MM.1S (cell line): ENCODE data around the gene HSBP1L1.

Experiments used
- DNase-seq: peaks from one replicate; pipeline ENCODE4 v3.0.0-alpha.2; 2015
- H2AFZ ChIP-seq: fragments of 300-600 bp; sonication (generic); 2 replicates; pipeline ENCODE4 v1.6.0; 2016; ENCODE audit warnings: antibody characterized with exemption, low read length
- H3F3A ChIP-seq: fragments of 300-600 bp; sonication (generic); 2 replicates; pipeline ENCODE4 v1.6.1; 2016; ENCODE audit warnings: mild to moderate bottlenecking, antibody characterized with exemption, low read length, moderate library complexity, mixed read lengths; ENCODE audit not compliant: insufficient read depth
- H3K27ac ChIP-seq: fragments of 300-600 bp; sonication (generic); 2 replicates; pipeline ENCODE4 v1.5.1; 2016; ENCODE audit warnings: mild to moderate bottlenecking, low read length
- H3K27me3 ChIP-seq: fragments of 300-600 bp; sonication (generic); replicated peaks from 2 replicates; pipeline ENCODE4 v1.6.0; 2016; ENCODE audit warnings: low read length; ENCODE audit not compliant: insufficient read depth
- H3K36me3 ChIP-seq: fragments of 300-600 bp; sonication (generic); replicated peaks from 2 replicates; pipeline ENCODE4 v1.6.1; 2016; ENCODE audit warnings: mild to moderate bottlenecking, low read length, mixed read lengths; ENCODE audit not compliant: insufficient read depth
- H3K4me1 ChIP-seq: fragments of 300-600 bp; sonication (generic); 2 replicates; pipeline ENCODE4 v1.6.1; 2016; ENCODE audit warnings: low read length, mixed read lengths
- H3K4me2 ChIP-seq: fragments of 300-600 bp; sonication (generic); 2 replicates; pipeline ENCODE4 v1.6.0; 2016; ENCODE audit warnings: low read depth, low read length
- H3K4me3 ChIP-seq: fragments of 300-600 bp; sonication (generic); 2 replicates; pipeline ENCODE4 v1.5.1; 2016; ENCODE audit warnings: low read length, mixed read lengths
- H3K79me2 ChIP-seq: fragments of 300-600 bp; sonication (generic); 2 replicates; pipeline ENCODE4 v1.6.1; 2016; ENCODE audit warnings: mixed run types, low read length, mixed read lengths
- H3K9ac ChIP-seq: fragments of 300-600 bp; sonication (generic); 2 replicates; pipeline ENCODE4 v1.6.1; 2016; ENCODE audit warnings: low read length, mixed read lengths
- H3K9me2 ChIP-seq: fragments of 300-600 bp; sonication (generic); replicated peaks from 2 replicates; pipeline ENCODE4 v1.6.1; 2016; ENCODE audit warnings: mild to moderate bottlenecking, low read length, mixed read lengths; ENCODE audit not compliant: insufficient read depth
- H3K9me3 ChIP-seq: fragments of 300-600 bp; sonication (generic); replicated peaks from 2 replicates; pipeline ENCODE4 v1.6.1; 2016; ENCODE audit warnings: mild to moderate bottlenecking, low read length, mixed read lengths; ENCODE audit not compliant: insufficient read depth
- H4K20me1 ChIP-seq: fragments of 300-600 bp; sonication (generic); 2 replicates; pipeline ENCODE4 v1.6.1; 2016; ENCODE audit warnings: mild to moderate bottlenecking, low read length, moderate library complexity, mixed read lengths; ENCODE audit not compliant: insufficient read depth
- EZH2 ChIP-seq: fragments of 300-600 bp; sonication (generic); optimal IDR thresholded peaks from 2 replicates; pipeline ENCODE3; 2017; ENCODE audit warnings: low read depth, mild to moderate bottlenecking, antibody characterized with exemption, low read length, mixed read lengths
- EZH2phosphoT487 ChIP-seq: fragments of 300-600 bp; sonication (generic); IDR thresholded peaks from 2 replicates; pipeline ENCODE4 v1.6.1; 2018; ENCODE audit warnings: antibody characterized with exemption, low read length
- TF ChIP-seq, protein P1 (sequence below): fragments of 300-600 bp; sonication (generic); IDR thresholded peaks from 2 replicates; pipeline ENCODE4 v1.5.1; 2016; ENCODE audit warnings: antibody characterized with exemption, low read length, mixed read lengths

HSBP1L1 gene

DNA sequence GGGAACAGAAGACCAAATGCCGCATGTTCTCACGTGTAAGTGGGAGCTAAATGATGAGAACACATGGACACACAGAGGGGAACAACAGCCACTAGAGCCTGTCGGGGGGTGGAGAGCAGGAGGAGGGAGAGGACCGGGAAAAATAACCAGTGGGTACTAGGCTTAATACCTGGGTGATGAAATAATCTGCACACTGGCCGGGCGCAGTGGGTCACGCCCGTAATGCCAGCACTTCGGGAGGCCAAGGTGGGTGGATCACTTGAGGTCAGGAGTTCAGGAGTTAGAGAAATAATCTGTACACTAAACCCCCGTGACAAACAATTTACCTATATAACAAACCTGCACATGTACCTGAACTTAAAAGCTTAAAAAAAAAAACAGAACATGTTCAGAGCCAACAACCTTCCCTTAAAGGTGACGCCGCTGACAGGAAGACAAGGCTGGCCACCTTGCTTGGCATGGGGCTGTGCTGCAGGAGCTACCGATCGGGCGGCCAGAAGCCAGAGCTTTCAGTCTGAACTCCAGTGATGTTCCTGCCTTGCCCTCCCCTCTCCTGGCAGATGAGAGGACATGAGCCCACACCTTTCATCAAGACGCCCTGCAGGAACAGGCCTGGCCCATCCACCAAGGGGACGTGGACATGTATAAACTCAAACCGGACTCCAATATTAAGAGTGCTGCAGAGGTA lies 24.2 kb upstream of the HSBP1L1 start:
- Histone ChIP-seq H3K4me2 (no peak overlapping the region), H3K27me3 (no peaks in the 10 kb centered on the region), H3F3A (no peaks in the 10 kb centered on the region), H3K79me2 (peaks cover 18% of the 10 kb centered on the region), H3K9me2 (no peaks in the 10 kb centered on the region), H2AFZ (no peak overlapping the region), H3K36me3 (no peaks in the 10 kb centered on the region; the same call in 1 of the 2 replicates), H3K9ac (no peak overlapping the region), H3K9me3 (no peaks in the 10 kb centered on the region), H3K27ac (no peak overlapping the region), H3K4me1 (no peaks in the 10 kb centered on the region), H3K4me3 (no peak overlapping the region), H4K20me1 (no peaks in the 10 kb centered on the region)
- TF ChIP-seq EZH2 (no peak), EZH2phosphoT487 (no peak)
- TF ChIP-seq, protein P1, sequence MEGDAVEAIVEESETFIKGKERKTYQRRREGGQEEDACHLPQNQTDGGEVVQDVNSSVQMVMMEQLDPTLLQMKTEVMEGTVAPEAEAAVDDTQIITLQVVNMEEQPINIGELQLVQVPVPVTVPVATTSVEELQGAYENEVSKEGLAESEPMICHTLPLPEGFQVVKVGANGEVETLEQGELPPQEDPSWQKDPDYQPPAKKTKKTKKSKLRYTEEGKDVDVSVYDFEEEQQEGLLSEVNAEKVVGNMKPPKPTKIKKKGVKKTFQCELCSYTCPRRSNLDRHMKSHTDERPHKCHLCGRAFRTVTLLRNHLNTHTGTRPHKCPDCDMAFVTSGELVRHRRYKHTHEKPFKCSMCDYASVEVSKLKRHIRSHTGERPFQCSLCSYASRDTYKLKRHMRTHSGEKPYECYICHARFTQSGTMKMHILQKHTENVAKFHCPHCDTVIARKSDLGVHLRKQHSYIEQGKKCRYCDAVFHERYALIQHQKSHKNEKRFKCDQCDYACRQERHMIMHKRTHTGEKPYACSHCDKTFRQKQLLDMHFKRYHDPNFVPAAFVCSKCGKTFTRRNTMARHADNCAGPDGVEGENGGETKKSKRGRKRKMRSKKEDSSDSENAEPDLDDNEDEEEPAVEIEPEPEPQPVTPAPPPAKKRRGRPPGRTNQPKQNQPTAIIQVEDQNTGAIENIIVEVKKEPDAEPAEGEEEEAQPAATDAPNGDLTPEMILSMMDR, result no peak
- DNase-seq, result no peak

DNA sequence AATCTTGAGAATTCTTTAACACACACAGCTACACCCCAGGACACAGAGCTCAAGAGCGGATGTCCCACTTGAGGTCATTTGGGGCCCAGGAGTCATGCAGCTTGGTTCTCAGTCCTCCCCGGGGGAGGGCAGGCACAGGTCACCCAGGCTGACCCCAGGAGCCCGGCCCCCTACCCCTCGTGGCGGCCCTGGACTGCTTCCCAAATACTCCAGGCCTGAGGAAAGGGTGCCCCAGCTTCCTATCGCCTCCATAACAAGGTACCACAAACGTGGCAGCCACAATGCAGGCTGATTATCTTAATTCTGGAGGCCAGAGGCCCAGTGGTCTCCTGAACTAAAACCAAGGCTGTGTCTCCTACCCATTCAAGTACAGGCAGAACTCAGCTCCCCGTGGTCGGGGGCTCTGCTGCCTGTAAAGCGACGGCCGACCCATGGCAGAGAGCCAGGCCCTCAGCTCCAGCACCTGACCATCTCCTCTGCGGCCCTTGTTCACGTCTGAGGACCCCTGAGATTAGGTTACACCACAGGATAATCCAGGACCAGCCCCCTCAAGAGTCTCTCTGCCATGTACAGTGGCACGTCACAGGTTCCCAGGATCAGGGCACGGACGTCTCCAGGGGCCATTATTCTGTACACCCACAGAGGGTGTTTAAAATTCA lies 23.5 kb upstream of the HSBP1L1 start:
- no peaks in the 10 kb centered on the region for H3K9me2 ChIP-seq
- no peak overlapping the region for H3K27ac ChIP-seq
- no peak overlapping the region for H3K4me3 ChIP-seq
- H3K4me2 ChIP-seq, result no peak overlapping the region
- H3K9me3 ChIP-seq, result no peaks in the 10 kb centered on the region
- no peak for DNase-seq
- no peaks in the 10 kb centered on the region for H3K27me3 ChIP-seq
- no peaks in the 10 kb centered on the region for H3F3A ChIP-seq
- H3K9ac ChIP-seq, result no peak overlapping the region
- H4K20me1 ChIP-seq, result no peaks in the 10 kb centered on the region
- H3K36me3 ChIP-seq, result no peaks in the 10 kb centered on the region; the same call in 1 of the 2 replicates
- H3K79me2 ChIP-seq, result peaks cover 17% of the 10 kb centered on the region
- H3K4me1 ChIP-seq, result no peaks in the 10 kb centered on the region
- no peak for TF ChIP-seq EZH2
- TF ChIP-seq, protein P1, result no peak
- no peak for TF ChIP-seq EZH2phosphoT487
- H2AFZ ChIP-seq, result no peak overlapping the region

DNA sequence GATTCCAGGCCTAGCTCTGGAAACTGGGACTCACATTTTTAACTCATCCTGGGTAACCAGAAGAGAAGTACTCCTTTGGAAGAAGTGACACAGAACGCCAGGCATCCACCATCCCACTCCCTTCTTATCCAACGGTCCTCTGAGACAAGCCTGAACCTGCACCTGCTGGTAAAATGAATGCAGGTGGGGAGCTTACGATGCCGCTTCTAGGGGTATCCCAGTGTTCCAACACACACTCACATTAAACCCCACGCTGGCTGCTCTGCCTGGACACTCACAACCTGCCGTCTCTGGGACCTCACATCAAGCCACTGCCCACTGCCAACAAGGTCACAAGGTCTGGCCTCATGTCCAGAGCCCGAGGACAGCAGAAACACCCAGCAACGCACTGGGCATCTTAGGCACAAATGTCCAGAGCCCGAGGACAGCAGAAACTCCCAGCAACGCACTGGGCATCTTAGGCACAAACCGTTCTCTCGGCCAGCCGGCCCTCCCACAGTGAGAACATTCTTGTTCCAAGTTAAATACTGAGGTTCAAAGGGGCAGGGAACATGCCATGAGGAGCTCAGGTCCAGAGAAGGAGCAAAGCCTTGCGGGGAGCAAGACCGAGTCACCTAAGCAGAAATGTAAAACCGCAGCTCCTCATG lies 22.8 kb upstream of the HSBP1L1 start:
- Histone ChIP-seq H3K36me3 (no peaks in the 10 kb centered on the region), H3K9me2 (no peaks in the 10 kb centered on the region), H3K4me1 (no peaks in the 10 kb centered on the region), H3K27me3 (no peaks in the 10 kb centered on the region), H3K27ac (no peak overlapping the region), H3K79me2 (peaks cover 11% of the 10 kb centered on the region), H3K9me3 (no peaks in the 10 kb centered on the region), H3K9ac (no peak overlapping the region), H3K4me2 (no peak overlapping the region), H3F3A (no peaks in the 10 kb centered on the region), H3K4me3 (no peak overlapping the region), H2AFZ (no peak overlapping the region), H4K20me1 (no peaks in the 10 kb centered on the region)
- no peak for DNase-seq
- TF ChIP-seq, protein P1, result no peak
- TF ChIP-seq EZH2phosphoT487, result no peak
- TF ChIP-seq EZH2, result no peak
